Muscle layer of duodenum (tissue), 2 donors: ENCODE data around the gene REP15.

ENCODE experiments used
- H3K27ac ChIP-seq: one replicate; pipeline ENCODE4 v1.7.0; 2013; ENCODE audit warnings: mild to moderate bottlenecking, low read length
- H3K27me3 ChIP-seq: one replicate; pipeline ENCODE4 v1.7.0; 2013; ENCODE audit warnings: low read depth, mild to moderate bottlenecking, control low read depth, low read length
- H3K36me3 ChIP-seq, 2 donors: one replicate each; pipeline ENCODE4 v1.7.0; 2013; ENCODE audit warnings: low read length in 2 of 2, control low read depth in 1 of 2, mild to moderate bottlenecking in 1 of 2; ENCODE audit not compliant: insufficient read depth in 2 of 2, control insufficient read depth in 1 of 2
- H3K4me1 ChIP-seq, 2 donors: one replicate each; pipeline ENCODE4 v1.7.0; 2013; ENCODE audit warnings: low read length in 2 of 2, mild to moderate bottlenecking in 2 of 2, control low read depth in 1 of 2, moderate library complexity in 1 of 2; ENCODE audit not compliant: insufficient read depth in 2 of 2, control insufficient read depth in 1 of 2
- H3K4me3 ChIP-seq, 2 donors: one replicate each; pipeline ENCODE4 v1.7.0; 2013; ENCODE audit warnings: low read length in 2 of 2, low read depth in 1 of 2, mild to moderate bottlenecking in 1 of 2
- H3K9me3 ChIP-seq, 2 donors: one replicate each; pipeline ENCODE4 v1.7.0; 2013; ENCODE audit warnings: low read length in 2 of 2, control low read depth in 1 of 2, mild to moderate bottlenecking in 1 of 2; ENCODE audit not compliant: control insufficient read depth in 1 of 2
- donor health status: healthy.

The REP15 gene

GRCh38 chr12:27673101-27673718, 23.0 kb upstream of the REP15 start:
- H3K4me3 ChIP-seq = no peak overlapping the region
- H3K27me3 ChIP-seq = no peaks in the 10 kb centered on the region
- H3K36me3 ChIP-seq = peaks cover 6 to 25% of the 10 kb centered on the region in 2 donors
- H3K9me3 ChIP-seq = no peaks in the 10 kb centered on the region
- peaks cover 0 to 15% of the 10 kb centered on the region in 2 donors for H3K4me1 ChIP-seq
- H3K27ac ChIP-seq = no peak overlapping the region

GRCh38 chr12:27674989-27675388, 21.3 kb upstream of the REP15 start:
- peaks cover 0 to 15% of the 10 kb centered on the region in 2 donors for H3K4me1 ChIP-seq
- no peak overlapping the region for H3K27ac ChIP-seq
- no peaks in the 10 kb centered on the region for H3K9me3 ChIP-seq
- H3K4me3 ChIP-seq = no peak overlapping the region
- no peaks in the 10 kb centered on the region for H3K27me3 ChIP-seq
- peaks cover 13 to 28% of the 10 kb centered on the region in 2 donors for H3K36me3 ChIP-seq

GRCh38 chr12:27680619-27681018, 15.6 kb upstream of the REP15 start:
- peaks cover 17 to 61% of the 10 kb centered on the region in 2 donors for H3K36me3 ChIP-seq
- no peaks in the 10 kb centered on the region for H3K4me1 ChIP-seq
- no peaks in the 10 kb centered on the region for H3K9me3 ChIP-seq
- H3K4me3 ChIP-seq = no peak overlapping the region
- H3K27me3 ChIP-seq = no peaks in the 10 kb centered on the region
- no peak overlapping the region for H3K27ac ChIP-seq

- peaks cover 18 to 56% of the 10 kb centered on the region in 2 donors for H3K36me3 ChIP-seq
- no peak overlapping the region for H3K4me3 ChIP-seq
- H3K4me1 ChIP-seq = no peaks in the 10 kb centered on the region
- H3K27ac ChIP-seq = no peak overlapping the region
- no peaks in the 10 kb centered on the region for H3K27me3 ChIP-seq
- H3K9me3 ChIP-seq = no peaks in the 10 kb centered on the region
Observed at GRCh38 chr12:27682534-27682933, 13.7 kb upstream of the REP15 start.

- Histone ChIP-seq H3K4me1 (no peaks in the 10 kb centered on the region), H3K9me3 (no peaks in the 10 kb centered on the region), H3K36me3 (peaks cover 23 to 69% of the 10 kb centered on the region in 2 donors), H3K4me3 (no peak overlapping the region), H3K27ac (no peak overlapping the region), H3K27me3 (no peaks in the 10 kb centered on the region)
Observed at GRCh38 chr12:27685274-27685673, 11.0 kb upstream of the REP15 start.

- Histone ChIP-seq H3K4me3 (no peak overlapping the region), H3K36me3 (peaks cover 22 to 64% of the 10 kb centered on the region in 2 donors), H3K9me3 (no peaks in the 10 kb centered on the region), H3K4me1 (no peaks in the 10 kb centered on the region), H3K27ac (no peak overlapping the region), H3K27me3 (no peaks in the 10 kb centered on the region)
Observed at GRCh38 chr12:27686147-27686546, 10.1 kb upstream of the REP15 start.

GRCh38 chr12:27688671-27689070, 7.6 kb upstream of the REP15 start:
- no peaks in the 10 kb centered on the region for H3K9me3 ChIP-seq
- H3K27me3 ChIP-seq = no peaks in the 10 kb centered on the region
- H3K36me3 ChIP-seq = peaks cover 30 to 51% of the 10 kb centered on the region in 2 donors
- H3K4me1 ChIP-seq = no peaks in the 10 kb centered on the region
- no peak overlapping the region for H3K27ac ChIP-seq
- no peak overlapping the region for H3K4me3 ChIP-seq

- Histone ChIP-seq H3K9me3 (no peaks in the 10 kb centered on the region), H3K36me3 (peaks cover 30 to 51% of the 10 kb centered on the region in 2 donors), H3K27me3 (no peaks in the 10 kb centered on the region), H3K27ac (no peak overlapping the region), H3K4me1 (no peaks in the 10 kb centered on the region), H3K4me3 (no peak overlapping the region)
Observed at GRCh38 chr12:27689558-27690180, 6.6 kb upstream of the REP15 start.

GRCh38 chr12:27693403-27693802, 2.8 kb upstream of the REP15 start:
- Histone ChIP-seq H3K4me3 (no peak overlapping the region), H3K4me1 (peaks cover 0 to 8% of the 10 kb centered on the region in 2 donors), H3K27me3 (no peaks in the 10 kb centered on the region), H3K27ac (no peak overlapping the region), H3K36me3 (peaks cover 22 to 33% of the 10 kb centered on the region in 2 donors), H3K9me3 (no peaks in the 10 kb centered on the region)

GRCh38 chr12:27695556-27696292, 523 bp upstream of the REP15 start:
- H3K9me3 ChIP-seq = no peaks in the 10 kb centered on the region
- no peak overlapping the region for H3K4me3 ChIP-seq
- no peak overlapping the region for H3K27ac ChIP-seq
- H3K27me3 ChIP-seq = no peaks in the 10 kb centered on the region
- H3K36me3 ChIP-seq = peaks cover 8 to 12% of the 10 kb centered on the region in 2 donors
- peaks cover 0 to 12% of the 10 kb centered on the region in 2 donors for H3K4me1 ChIP-seq

- peaks cover 3 to 7% of the 10 kb centered on the region in 2 donors for H3K36me3 ChIP-seq
- H3K27me3 ChIP-seq = no peaks in the 10 kb centered on the region
Observed at GRCh38 chr12:27696864-27697564, 767 bp downstream of the REP15 start.

More at GRCh38 chr12:27696864-27697564, 767 bp downstream of the REP15 start:
- no peak overlapping the region for H3K4me3 ChIP-seq
- H3K27ac ChIP-seq = no peak overlapping the region
- no peaks in the 10 kb centered on the region for H3K9me3 ChIP-seq
- H3K4me1 ChIP-seq = peaks cover 0 to 12% of the 10 kb centered on the region in 2 donors
